ENCODE measurements around the gene SEPTIN3.
A peak's percentile ranks its signal among the peaks of the same experiment; 100 is the strongest.

The SEPTIN3 gene

GRCh38 chr22:41969110-41969646 lies at the start of gene SEPTIN3:
Gene SEPTIN3, plus strand, starts transcription at chr22:41969443. Its CDS starts 2,050 bp downstream, at chr22:41971493.
- peak in 1 of 2 experiments; percentile 32 for DNase-seq

GRCh38 chr22:41920271-41920976 lies 48.8 kb upstream of the SEPTIN3 start:
- DNase-seq: no peak

DNA sequence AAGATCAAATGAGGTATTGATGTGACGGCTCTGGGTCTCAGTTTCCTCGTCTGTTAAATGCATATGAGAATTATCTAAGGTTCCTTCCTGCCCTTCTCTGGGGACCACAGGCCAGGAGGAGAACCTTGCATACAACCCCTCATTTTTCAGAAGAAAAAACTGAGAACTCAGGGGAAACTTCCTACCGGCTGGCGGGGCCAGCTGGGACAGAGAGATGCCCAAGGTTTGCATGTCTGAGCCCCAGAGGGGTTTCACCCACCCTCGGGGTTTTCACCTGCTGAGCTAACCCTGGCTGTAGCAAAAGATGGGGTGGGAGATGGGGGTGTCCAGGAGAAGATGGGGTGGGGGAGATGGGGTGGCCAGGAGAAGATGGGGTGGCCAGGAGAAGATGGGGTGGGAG lies 46.9 kb upstream of the SEPTIN3 start:
- no peak for DNase-seq

DNA sequence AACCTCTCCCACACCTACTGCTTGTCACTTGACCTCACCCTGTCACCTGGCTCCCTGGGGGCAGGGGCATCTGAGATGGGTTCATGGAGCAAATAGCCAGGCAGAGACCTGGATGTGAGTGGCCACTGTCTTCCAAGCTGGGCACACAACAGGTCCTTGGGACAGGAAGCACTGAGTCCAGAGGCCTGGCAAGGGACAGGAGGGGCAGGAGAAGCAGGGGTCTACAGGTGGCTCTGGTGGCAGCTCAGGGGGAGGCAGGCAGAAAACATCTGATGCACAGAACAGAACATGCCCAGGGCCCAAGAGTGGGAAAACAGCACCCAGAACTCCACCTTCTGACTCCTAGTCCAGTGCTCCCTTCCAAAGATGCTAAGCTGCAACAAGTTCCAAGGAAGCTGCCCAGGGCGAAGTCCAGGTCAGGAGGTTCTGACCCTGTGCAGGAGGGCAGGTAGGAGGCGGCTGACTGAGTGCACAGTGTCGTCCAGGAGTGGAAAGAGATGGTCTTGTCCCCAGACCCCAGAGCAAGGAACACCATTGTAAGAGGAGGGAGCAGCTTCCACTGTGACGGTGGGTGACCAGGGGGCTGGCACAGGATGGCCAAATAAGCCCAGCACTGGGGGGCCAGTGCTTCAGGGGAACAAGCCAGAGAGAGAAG lies 46.2 kb upstream of the SEPTIN3 start:
- no peak for DNase-seq

GRCh38 chr22:41923595-41924276 lies 45.5 kb upstream of the SEPTIN3 start:
- DNase-seq: no peak

DNA sequence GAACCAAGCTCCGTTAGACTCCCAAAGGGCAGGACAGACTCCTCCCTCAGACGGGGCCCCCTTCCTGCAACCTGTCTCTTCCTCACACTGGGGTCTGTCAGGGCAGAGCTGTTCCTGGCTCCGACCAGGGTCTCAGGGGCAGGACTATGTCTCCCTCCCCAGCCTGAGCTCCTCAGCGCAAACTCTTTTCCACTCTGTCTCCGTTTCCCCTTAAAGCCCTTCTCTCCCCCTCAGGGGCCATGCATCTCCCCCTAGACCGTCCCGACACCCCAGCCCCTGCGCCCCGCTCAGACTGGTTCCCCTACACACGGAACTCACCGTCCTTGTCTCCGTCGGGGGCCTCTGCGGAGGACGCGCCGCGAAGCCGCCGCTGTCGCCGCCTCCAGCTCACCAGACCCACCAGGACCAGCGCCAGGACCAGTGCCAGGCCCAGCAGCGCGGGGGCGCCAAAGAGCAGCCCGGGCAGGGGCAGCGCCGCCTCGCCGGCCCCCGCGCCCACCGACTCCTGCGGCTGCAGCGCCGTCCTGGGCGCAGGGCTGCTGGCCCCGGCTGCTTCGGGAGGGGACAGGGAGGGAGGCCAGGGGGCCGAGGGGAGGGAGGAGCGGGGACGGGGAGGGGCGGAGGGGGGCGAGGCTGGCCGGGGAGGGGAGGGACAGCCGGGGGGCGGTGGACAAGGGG lies 43.3 kb upstream of the SEPTIN3 start:
- no peak for DNase-seq

DNA sequence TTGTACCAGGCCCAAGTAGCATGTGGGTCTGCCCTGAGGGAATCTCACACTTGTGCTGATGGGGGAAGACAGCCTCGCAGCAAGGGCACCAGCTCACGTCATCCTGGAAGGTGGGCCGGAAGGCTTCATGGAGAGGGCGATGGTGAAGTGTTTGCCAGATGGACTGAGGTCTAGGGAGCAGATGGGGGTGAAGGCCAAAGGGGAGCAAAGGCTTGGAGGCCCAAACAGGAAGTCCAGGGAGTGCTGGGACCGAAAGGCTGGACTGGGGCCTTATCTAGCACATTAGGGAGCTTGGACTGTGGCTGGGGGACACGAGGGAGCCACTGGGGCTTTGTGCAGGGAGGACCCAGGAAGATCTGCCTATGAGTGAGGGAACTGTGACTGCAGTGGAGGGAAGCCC lies 41.4 kb upstream of the SEPTIN3 start:
- no peak for DNase-seq

DNA sequence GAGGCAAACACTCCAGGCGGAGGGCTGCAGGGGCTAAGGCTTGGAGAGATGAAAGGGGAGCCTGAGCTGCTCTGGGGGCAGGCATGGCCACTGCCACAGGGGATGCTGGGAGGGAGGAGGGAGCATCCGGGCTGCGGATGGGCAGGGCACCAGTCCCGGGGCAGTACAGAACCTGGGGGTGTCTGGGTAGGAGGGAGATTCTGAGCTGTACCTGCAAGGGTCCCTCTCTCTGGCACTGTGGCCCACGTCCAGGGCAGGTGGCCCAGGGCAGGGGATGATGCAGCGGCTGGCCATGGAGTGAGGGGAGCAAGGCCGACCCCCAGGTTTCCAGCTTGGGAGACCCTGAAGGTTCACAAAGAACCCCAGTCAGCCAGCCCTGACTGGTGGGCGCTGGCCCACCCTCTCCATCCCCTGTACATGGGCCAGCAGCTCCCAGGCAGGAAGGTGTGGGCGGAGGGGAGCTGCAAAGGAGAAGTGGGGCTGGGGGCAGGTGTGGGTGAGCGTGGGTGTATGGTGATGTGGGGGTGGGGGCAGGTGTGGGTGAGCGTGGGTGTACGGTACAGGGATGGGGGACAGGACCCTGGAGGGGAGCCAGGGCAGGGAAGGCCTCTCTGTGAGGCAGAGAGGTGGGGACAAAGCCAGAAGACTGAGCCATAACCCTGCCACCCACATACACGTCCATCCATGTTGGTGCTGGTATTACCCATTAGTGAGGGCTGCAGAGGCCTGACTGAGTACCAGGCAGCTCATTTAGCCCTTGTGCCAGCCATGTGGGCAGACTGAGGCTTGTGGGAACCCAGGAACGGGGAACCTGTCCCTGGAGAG lies 40.4 kb upstream of the SEPTIN3 start:
- no peak for DNase-seq

DNA sequence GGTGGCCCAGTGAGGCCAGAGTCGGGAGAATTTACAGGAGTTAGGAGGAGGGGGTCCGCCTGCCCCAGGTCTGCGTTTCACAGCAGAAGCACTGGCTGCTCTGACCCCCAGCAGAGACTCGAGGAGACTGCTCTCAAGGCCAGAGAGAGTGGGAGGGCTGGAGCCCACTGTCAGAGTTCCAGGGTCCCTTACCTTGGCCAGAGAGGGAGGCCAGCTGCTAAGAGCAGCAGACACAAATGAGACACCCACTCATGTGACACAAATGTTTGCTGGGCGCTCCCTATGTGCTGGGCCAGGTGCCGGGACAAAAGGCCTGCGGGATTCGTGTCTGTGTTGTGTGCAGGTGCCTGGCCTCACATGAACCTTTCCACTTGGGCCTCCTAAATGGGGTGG lies 39.8 kb upstream of the SEPTIN3 start:
- peak; percentile 64 to 75 for DNase-seq

DNA sequence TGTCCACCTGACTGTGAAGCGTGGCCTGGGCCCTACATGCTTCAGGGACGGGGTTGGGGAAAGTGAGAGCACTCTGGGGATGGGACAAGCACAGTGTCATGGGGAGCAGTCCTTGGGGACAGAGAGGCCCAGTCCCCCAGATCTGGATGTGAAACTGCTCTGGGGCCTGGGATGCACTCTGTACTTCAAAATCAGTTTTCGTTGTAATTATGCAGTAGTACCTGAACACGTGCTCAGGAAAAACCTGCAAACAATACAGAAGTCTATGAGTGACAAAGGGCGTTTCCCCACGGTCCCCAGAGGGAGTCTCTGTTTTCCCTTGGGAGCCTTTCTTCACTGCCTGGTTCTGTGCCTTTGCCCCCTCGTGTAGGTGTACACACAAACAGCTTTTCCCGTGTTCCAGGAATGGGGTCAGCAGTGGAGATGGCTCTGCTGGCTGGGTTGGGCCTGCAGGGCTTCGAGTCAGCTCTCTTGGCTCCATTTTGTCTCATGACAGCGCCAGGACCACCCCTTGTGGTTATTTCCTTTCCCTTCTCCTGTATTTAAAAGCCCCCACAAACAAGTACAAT lies 37.5 kb upstream of the SEPTIN3 start:
- no peak for DNase-seq

DNA sequence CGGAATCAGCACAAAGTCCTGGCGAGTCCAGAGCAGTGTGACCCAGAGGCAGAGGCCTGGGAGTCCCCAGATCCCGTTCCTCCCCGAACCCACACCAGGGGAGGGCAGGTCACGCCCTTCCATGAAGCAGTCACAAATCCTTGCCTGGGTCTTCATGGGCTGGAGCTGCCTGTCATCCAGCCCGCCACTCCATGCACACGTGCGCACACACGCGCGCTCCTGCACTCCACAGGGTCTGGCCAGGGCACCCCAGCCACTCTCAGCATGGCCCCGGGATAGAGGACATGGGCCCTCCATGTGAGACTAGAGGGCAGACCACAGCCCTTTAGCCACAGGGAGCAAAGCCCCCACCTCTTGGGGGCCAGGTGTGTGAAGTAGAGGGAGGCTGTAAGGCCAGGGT lies 36.9 kb upstream of the SEPTIN3 start:
- no peak for DNase-seq

GRCh38 chr22:41933411-41934177 lies 35.6 kb upstream of the SEPTIN3 start:
- no peak for DNase-seq

- no peak for DNase-seq
Measured at GRCh38 chr22:41934284-41935014, 34.8 kb upstream of the SEPTIN3 start.

- DNase-seq: no peak
Measured at GRCh38 chr22:41935015-41935351, 34.3 kb upstream of the SEPTIN3 start.

GRCh38 chr22:41935509-41935908 lies 33.7 kb upstream of the SEPTIN3 start:
- no peak for DNase-seq

DNA sequence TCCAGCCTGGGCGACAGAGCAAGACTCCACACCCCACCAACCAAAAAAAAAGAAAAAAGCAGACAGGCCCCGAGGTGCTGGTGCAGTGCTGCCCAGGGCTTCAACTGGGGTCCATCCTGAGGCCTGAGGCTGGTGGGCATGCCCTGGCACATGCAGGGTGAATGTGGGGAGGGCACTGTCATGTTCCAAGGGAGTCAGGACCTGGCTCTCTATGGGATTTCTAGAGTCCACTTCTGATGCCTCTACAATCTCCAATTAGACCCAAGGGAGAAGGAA lies 32.4 kb upstream of the SEPTIN3 start:
- no peak for DNase-seq

DNA sequence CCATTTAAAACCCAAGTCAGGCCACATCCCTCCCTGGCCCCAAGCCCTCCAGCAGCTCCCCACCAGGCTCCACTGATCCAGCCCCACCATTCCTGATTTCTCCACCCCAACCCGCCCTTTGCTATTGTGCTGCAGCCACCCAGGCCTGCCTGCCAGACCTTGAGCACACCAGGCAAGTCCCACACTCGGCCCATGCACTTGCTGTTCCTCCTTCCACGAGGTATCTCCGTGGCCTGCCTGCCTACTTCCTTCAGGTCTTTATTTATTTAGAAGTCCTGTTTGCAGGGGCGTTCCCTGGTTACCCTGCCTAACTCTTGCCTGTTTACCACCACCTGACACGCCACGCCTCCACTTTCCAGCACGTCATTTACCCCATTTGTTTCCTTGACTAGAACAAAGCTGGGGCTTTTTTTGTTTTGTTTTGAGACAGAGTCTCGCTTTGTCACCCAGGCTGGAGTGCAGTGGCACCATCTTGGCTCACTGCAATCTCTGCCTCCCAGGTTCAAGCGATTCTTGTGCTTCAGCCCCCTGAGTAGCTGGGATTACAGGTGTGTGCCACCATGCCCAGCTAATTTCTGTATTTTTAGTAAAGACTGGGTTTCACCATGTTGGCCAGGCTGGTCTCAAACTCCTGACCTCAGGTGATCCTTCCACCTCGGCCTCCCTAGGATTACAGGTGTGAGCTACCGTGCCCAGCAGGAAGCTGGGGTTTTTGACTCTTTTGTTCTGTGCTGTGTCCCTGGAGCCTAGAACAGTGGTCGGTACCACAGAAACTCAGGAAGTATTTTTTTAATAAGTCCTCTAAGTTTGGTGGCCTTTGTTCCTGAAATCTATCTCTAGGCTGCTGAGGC lies 29.0 kb upstream of the SEPTIN3 start:
- DNase-seq: no peak

DNA sequence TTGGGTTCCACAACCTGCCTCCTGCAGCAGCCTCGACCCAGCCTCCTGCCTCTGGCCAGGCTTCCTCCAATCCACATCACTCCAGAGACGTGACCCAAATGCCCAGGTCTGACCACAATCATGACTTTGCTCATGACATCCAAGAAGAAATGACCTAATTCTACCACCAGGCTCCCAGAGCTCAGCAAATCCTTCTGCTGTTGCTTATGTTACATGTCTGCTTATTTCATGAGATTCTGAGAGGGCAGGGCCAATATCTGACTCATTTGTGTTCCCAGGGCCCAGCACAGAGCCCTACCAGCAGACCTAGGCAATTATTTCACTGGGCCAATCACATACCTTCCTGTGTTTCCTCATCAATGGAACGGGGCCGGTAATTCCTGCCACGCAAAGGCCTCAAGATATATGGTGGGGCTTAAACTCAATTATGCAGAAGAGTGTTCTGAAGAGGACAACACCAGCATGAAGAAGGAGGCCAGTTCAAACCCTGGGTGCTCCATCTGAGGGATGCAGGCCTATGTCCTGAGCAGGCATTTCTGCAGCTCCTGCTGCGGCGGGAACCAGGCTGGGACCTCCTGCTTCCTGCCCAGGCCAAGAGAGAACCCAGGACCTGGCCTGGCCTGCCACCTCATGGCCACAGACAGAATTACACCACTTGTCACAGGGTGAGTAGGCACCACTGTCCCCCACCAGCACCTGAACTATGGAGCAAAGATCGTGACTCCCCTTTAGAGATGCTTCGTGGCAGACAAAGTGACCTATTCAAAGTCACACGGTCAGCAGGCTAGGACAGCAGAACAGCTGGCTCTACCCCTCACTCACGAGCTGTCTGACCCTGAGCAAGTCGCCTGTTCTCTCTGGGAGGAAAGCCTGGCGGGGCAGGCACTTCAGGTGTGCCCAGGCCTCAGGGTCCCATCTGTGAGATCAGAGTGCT lies 28.1 kb upstream of the SEPTIN3 start:
- DNase-seq: peak; percentile 43 to 54
